Osteocyte (in vitro differentiated cells): ENCODE results near the gene EQTN. TPM values are rescaled to one million over a fixed set of nuclear protein-coding genes. Genes with fewer than 3 reads are reported as not detected.

ENCODE experiments used
- DNase-seq: peaks from one replicate; pipeline ENCODE4 v3.0.0; 2021; ENCODE audit warnings: mixed read lengths; ENCODE audit not compliant: unreplicated experiment; ENCODE audit errors: extremely low spot score
- H3K27ac Mint-ChIP-seq: one replicate; pipeline ENCODE4 v1.8.0; 2021; ENCODE audit warnings: mild to moderate bottlenecking, mixed read lengths; ENCODE audit not compliant: unreplicated experiment
- H3K27me3 Mint-ChIP-seq: one replicate; pipeline ENCODE4 v1.8.0; 2021; ENCODE audit warnings: mixed read lengths; ENCODE audit not compliant: unreplicated experiment
- H3K36me3 Mint-ChIP-seq: one replicate; pipeline ENCODE4 v1.8.0; 2021; ENCODE audit warnings: mixed read lengths; ENCODE audit not compliant: unreplicated experiment
- H3K4me1 Mint-ChIP-seq: one replicate; pipeline ENCODE4 v1.8.0; 2021; ENCODE audit warnings: mixed read lengths; ENCODE audit not compliant: unreplicated experiment
- H3K4me3 Mint-ChIP-seq: one replicate; pipeline ENCODE4 v1.8.0; 2021; ENCODE audit warnings: mild to moderate bottlenecking, moderate library complexity, mixed read lengths; ENCODE audit not compliant: unreplicated experiment
- H3K9me3 Mint-ChIP-seq: one replicate; pipeline ENCODE4 v1.8.0; 2021; ENCODE audit warnings: mixed read lengths; ENCODE audit not compliant: unreplicated experiment
- total RNA-seq: library from RNA; stranded (reverse); gene quantifications from 2 replicates; pipeline ENCODE4 v1.2.1, GENCODE V29; 2021
- TF ChIP-seq, protein P1 (sequence below): fragments of 200-600 bp; sonication (generic); IDR thresholded peaks from 2 replicates; pipeline ENCODE4 v1.5.0; 2021; ENCODE audit warnings: antibody characterized with exemption, mild to moderate bottlenecking, moderate library complexity

EQTN gene
- total RNA-seq, 1 donor from 2014 or later = not detected

DNA sequence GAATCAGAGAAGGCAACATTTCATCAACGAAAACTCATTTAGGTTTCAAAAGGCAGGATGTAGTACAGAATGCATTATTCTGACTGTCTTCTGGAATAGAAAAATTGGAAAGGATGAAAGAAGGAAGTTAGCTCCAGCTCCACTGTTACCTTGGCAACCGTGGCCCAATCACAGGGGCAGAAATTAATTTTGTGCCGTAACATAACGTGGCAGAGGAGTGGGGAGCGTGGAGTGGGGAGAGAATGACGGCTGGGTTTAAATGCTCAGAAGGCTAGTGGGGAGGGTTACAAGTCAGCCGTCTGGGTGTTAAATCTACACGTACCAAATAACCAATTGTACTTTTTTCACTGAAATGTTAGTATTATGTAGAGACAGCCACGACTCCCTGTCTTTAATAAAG, 32.3 kb upstream of the EQTN start:
- H3K27ac Mint-ChIP-seq = no peak overlapping the region
- DNase-seq = no peak
- TF ChIP-seq, protein P1, sequence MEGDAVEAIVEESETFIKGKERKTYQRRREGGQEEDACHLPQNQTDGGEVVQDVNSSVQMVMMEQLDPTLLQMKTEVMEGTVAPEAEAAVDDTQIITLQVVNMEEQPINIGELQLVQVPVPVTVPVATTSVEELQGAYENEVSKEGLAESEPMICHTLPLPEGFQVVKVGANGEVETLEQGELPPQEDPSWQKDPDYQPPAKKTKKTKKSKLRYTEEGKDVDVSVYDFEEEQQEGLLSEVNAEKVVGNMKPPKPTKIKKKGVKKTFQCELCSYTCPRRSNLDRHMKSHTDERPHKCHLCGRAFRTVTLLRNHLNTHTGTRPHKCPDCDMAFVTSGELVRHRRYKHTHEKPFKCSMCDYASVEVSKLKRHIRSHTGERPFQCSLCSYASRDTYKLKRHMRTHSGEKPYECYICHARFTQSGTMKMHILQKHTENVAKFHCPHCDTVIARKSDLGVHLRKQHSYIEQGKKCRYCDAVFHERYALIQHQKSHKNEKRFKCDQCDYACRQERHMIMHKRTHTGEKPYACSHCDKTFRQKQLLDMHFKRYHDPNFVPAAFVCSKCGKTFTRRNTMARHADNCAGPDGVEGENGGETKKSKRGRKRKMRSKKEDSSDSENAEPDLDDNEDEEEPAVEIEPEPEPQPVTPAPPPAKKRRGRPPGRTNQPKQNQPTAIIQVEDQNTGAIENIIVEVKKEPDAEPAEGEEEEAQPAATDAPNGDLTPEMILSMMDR = no peak
- H3K9me3 Mint-ChIP-seq = no peaks in the 10 kb centered on the region
- peaks cover 7% of the 10 kb centered on the region for H3K4me1 Mint-ChIP-seq
- peaks cover 21% of the 10 kb centered on the region for H3K36me3 Mint-ChIP-seq
- H3K27me3 Mint-ChIP-seq = peaks cover 60% of the 10 kb centered on the region
- H3K4me3 Mint-ChIP-seq = no peak overlapping the region

DNA sequence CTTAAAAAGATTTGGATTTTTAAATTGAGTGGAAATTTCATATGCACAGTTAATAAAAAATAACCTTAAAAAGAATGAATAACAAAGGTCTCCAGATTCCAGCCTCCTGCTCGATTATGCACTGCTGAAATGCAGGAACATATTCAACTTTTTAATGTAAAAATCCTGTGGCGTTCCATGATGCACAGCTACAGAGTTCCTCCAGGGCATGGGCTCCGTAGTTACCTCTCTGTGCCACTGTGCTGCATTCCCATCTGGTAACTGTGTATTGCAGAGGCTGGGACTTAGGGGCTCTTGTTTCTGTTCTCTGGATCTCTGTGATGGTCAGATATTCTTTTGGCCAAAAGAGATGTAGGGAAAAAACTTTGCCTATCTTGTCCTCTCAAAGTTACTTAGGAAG, 31.5 kb upstream of the EQTN start:
- Mint-ChIP-seq H3K27ac (no peak overlapping the region), H3K36me3 (peaks cover 21% of the 10 kb centered on the region), H3K27me3 (peaks cover 60% of the 10 kb centered on the region), H3K4me3 (no peak overlapping the region), H3K9me3 (no peaks in the 10 kb centered on the region), H3K4me1 (peaks cover 3% of the 10 kb centered on the region)
- TF ChIP-seq, protein P1 = no peak
- no peak for DNase-seq

DNA sequence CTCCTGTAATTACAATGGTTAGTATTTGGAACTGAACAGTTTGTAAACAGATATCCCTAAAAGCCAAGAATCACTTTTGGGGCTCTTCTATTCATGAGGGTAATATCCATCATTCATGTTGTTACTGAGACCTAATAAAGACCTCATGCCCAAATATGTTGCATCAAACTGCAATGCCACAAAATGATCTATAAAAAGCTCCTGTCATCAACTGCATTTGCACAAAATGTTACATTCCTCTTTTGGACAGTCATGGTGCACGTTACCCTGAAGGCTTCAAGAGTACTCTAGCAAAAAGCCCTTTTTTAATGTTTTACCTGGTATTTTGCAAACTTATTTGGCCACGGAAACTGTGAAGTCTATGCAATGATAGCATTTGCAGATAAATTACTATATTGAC, 14.2 kb upstream of the EQTN start:
- no peaks in the 10 kb centered on the region for H3K36me3 Mint-ChIP-seq
- DNase-seq = no peak
- no peak overlapping the region for H3K4me3 Mint-ChIP-seq
- H3K27me3 Mint-ChIP-seq = peaks cover 27% of the 10 kb centered on the region
- H3K27ac Mint-ChIP-seq = no peak overlapping the region
- TF ChIP-seq, protein P1 = no peak
- no peaks in the 10 kb centered on the region for H3K9me3 Mint-ChIP-seq
- H3K4me1 Mint-ChIP-seq = no peaks in the 10 kb centered on the region

DNA sequence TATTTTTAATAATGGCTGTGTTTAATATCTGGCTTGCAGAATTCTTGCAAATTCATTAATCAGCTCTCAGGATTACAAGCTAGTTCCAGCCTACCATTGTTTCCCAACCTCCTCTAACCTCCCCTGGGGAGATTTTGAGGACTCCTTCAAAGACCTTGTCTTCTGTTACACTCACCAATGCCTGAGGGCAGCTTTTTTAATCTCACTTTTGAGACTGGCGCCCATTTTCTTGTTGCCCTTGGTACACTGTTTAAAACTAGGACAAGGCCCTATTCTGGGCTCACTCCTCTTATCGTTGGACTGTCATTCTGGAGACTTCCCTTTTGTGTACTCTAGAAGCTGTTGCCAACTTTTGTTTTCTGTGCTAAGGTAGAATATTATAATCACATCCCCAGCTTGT, 13.6 kb upstream of the EQTN start:
- no peak overlapping the region for H3K4me3 Mint-ChIP-seq
- no peaks in the 10 kb centered on the region for H3K4me1 Mint-ChIP-seq
- DNase-seq = no peak
- H3K36me3 Mint-ChIP-seq = no peaks in the 10 kb centered on the region
- H3K27me3 Mint-ChIP-seq = peaks cover 29% of the 10 kb centered on the region
- H3K9me3 Mint-ChIP-seq = no peaks in the 10 kb centered on the region
- no peak overlapping the region for H3K27ac Mint-ChIP-seq
- TF ChIP-seq, protein P1 = no peak

DNA sequence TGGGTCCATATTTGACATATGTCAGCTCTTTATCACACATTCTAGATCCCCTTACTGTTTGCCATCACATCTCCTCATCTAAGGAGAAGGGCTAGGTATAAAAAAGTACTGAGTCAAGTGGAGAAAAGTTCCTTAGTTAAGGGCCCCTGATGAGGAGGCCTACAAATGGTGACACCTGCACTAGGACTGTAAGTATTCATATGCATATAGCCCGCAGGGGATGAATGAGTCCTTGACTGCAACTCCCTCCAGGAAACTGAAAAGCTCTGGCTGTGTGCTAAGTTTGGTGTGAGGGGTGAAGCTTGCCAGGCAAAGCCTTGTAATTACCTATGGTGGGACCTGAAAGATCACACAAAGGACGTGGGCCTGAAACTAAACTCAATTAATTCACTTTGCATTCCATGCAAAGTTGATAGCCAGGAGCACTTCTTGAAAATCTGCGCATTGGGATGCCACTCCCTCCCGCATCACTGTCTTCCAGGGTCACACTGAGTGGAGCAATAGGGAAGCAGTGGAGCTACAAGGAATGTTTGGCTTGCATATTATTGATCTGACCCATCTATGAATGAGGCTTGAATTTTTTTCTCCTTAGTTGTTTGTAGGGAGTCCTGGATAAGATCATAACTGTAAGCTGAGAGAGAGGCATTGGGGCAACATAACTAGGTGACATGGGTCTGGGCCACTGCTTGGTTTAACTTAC, 11.9 kb upstream of the EQTN start:
- peaks cover 34% of the 10 kb centered on the region for H3K27me3 Mint-ChIP-seq
- TF ChIP-seq, protein P1 = no peak
- no peak overlapping the region for H3K27ac Mint-ChIP-seq
- no peaks in the 10 kb centered on the region for H3K9me3 Mint-ChIP-seq
- no peak for DNase-seq
- H3K4me1 Mint-ChIP-seq = no peaks in the 10 kb centered on the region
- no peaks in the 10 kb centered on the region for H3K36me3 Mint-ChIP-seq
- no peak overlapping the region for H3K4me3 Mint-ChIP-seq
